GM11168 (cell line): ENCODE data around the gene DNAH3.
"Not testable (repeated sequence)": the region's sequence is repeated elsewhere in the genome, so short reads cannot be mapped to it uniquely, and the experiment has no call there.

ENCODE experiments used
- in situ Hi-C: fragments of 300-500 bp; cut with MboI; formaldehyde crosslinking; loops from one replicate; pipeline ENCODE4 v1.12.0; 2022; ENCODE audit warnings: low sequenced_read_pairs; ENCODE audit not compliant: unreplicated experiment

The DNAH3 gene

GRCh38 chr16:21169249-21169981 lies 18.8 kb upstream of the DNAH3 start:
- in situ Hi-C loops: no loop called here

DNA sequence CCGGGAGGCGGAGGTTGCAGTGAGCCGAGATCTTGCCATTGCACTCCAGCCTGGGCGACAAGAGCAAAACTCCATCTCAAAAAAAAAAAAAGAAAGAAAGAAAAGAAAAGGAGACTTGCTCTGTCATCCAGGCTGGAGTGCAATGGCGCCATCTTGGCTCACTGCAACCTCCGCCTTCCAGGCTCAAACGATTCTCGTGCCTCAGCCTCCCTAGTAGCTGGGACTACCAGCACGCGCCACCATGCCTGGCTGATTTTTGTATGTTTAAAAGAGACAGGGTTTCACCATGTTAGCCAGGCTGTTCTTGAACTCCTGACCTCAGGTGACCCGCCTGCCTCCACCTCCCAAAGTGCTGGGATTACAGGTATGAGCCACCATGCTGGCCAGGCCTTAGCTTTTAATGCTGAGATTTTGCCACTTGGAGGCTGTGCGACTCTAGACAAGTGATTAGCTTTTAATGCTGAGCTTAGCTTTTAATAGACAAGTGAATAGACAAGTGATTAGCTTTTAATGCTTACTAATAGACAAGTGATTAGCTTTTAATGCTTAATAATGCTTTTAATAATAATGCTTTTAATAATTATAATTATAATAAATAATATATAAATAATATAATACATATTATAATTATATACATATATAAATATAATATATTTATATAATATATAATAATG lies 17.4 kb upstream of the DNAH3 start:
- in situ Hi-C loops: no loop called here

DNA sequence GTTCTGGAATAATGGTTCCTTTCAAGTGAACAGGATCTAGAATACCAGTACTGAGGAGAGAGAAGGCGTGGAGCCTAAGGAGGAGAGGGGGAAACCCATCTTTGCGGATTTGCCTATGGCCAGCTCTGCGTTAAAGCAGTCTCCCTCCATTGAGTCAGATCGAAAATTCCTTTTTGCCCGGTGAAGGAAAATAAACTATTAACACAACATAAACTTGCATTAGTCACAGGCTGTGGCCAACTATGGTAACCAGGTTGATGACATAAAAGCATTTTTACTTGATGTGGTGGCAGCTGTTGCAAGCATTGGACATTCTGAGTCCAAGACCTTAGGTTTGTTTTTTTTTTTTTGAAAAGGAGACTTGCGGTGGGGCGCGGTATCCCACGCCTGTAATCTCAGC lies 16.7 kb upstream of the DNAH3 start:
- in situ Hi-C loops: no loop called here

DNA sequence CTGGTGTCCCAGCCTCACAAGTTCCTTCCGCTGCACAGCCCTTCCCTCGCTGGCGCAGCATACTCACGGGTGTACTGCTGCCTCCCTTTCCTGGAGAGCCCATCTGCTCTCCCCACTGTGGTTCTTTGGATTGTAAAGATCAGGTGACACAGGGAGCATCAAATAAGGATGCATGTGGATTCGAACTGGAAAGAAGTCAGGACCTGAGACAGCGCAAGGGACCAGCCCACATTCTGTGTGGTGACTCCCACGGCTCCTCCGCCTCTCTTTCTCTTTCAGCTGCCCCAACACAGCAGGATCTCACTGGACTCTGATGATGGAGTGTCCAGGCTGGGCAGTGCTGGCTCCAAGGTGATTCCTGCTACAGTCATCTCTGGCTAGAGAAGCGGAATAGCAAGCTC lies 15.9 kb upstream of the DNAH3 start:
- in situ Hi-C loops: no loop called here

DNA sequence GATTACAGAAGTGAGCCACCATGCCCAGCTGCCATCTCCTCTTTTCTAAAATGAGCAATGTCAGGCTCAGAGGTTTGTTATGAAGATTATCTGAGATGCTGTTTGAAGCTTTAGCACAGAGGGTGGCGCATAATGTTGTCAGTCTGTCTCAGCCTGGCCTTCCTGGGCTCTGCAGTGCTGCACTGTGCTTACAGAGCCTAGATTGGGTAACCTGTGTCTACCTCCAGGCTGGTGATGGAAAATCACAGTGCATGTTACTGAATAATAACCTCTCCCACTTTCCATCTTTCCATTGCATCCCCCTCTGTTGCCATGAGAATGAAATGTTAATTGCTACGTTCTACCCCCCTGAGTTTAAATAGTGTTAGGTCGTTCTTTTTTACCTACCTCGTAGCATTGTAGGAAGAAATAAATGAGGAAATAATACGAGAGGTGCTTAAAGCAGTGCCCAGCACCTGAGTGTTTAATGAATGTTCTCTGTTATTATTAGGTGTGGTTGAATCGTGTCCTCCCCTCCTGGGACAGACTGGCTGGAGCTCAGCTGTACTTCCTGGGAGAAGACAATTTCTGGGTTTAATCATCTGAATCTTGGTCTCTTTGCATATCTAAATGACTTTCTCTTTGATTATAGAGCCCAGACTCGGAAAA lies 14.0 kb upstream of the DNAH3 start:
- in situ Hi-C loops: no loop called here

GRCh38 chr16:21163576-21163975 lies 12.9 kb upstream of the DNAH3 start:
- in situ Hi-C loops: no loop called here

GRCh38 chr16:21162661-21163151 lies 12.1 kb upstream of the DNAH3 start:
- in situ Hi-C loops: no loop called here

GRCh38 chr16:21161211-21161610 lies 10.6 kb upstream of the DNAH3 start:
- in situ Hi-C loops: no loop called here

- in situ Hi-C loops: no loop called here
These were observed 9.6 kb upstream of the DNAH3 start for GRCh38 chr16:21160276-21160675.

GRCh38 chr16:21159281-21159951 lies 8.8 kb upstream of the DNAH3 start:
- in situ Hi-C loops: no loop called here

DNA sequence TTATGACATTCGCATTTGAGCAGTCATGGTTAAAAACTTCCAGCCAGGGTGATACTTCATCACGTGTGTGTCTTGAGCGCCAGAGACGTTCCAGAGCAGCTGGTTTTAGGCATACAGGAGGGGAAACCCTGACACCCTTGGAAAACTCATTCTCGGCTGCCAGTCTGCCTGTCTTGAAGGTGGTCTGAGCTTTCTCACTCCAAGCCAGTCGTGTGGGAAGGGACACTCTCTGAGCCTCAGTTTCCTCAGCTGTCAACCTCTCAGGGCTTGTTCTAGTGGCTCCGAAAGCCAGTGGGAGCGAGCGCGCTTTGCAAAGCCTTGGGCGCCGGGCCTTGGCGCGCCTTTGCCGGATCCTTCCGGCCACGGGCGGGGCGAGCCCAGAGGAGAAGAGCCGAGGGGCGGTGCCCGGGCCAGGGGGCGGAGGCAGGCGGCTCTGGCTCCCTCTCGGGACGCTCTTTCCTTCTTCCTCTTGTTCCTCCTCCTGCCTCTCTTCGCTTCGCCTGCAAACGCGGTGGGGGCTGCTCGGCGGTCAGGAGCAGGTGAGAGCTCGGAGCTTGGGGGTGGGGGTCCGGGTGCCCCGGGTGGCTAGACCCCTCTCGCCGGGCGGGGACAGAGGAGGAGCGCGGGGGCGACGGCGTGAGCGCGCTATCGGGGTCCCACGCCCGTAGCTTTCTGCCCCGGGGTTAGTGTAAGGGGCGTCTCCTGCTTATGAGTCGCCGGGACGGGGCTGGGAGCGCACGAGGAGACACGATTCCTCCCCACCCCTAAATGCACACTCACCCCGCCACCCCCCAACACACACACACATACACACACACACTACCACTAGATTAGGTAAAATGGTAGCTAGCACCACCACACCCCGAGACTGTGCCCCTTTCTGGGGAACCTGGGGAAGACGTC lies 7.8 kb upstream of the DNAH3 start, which contains the start of gene LDAF1:
Gene LDAF1 (plus strand): TSS at position 467 of the 903 bp plus-strand sequence. CDS start 2,509 bp downstream, outside the sequence.
- in situ Hi-C loops: no loop called here

- in situ Hi-C loops: no loop called here
These were observed 7.0 kb upstream of the DNAH3 start for GRCh38 chr16:21157632-21158031.

DNA sequence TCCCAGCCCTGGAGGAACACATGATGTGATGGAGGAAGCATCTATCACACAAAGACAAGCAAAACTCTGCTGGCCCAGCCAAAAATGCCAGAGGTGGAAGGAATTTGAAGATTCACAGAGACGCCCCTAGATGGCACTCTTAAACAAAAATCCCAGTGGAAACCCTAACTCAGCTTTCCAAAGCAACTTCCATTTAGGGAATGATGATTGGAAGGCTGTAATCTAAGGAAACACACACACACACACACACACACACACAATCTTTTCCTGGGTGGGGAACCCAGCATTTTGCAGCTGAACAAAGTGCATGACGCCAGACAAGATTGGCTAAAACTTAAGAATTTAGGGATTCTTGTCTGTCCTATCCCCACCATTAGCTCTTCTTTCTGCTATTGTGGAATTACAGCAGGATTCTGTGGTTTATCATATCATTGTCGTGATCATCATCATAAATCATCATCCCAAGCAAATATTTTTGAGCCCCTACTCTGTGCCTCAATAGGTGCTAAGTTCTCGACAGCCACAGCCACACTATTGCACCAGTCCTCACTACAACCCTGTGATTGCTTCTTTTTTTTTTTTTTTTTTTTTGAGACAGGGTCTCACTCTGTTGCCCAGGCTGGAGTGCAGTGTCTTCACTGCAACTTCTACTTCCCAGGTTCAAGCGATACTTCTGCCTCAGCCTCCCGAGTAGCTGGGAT lies 6.3 kb upstream of the DNAH3 start:
- in situ Hi-C loops: no loop called here

GRCh38 chr16:21156011-21156410 lies 5.4 kb upstream of the DNAH3 start:
- in situ Hi-C loops: not testable (repeated sequence)

DNA sequence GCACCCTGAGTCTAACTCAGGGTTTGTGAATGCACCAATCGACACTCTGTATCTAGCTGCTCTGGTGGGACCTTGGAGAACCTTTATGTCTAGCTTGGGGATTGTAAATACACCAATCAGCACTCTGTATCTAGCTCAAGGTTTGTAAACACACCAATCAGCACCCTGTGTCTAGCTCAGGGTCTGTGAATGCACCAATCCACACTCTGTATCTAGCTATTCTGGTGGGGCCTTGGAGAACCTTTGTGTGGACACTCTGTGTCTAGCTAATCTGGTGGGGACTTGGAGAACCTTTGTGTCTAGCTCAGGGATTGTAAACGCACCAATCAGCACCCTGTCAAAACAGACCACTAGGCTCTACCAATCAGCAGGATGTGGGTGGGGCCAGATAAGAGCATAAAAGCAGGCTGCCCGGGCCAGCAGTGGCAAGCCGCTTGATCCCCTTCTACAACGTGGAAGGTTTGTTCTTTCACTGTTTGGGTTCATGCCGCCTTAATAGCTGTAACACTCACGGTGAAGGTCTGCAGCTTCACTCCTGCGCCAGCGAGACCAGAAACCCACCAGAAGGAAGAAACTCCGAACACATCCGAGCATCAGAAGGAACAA lies 2.6 kb upstream of the DNAH3 start:
- in situ Hi-C loops: not testable (repeated sequence)

- in situ Hi-C loops: not testable (repeated sequence)
These were observed 1.7 kb upstream of the DNAH3 start for GRCh38 chr16:21152160-21153030.

GRCh38 chr16:21145738-21146137 lies 4.9 kb downstream of the DNAH3 start:
- in situ Hi-C loops: no loop called here

DNA sequence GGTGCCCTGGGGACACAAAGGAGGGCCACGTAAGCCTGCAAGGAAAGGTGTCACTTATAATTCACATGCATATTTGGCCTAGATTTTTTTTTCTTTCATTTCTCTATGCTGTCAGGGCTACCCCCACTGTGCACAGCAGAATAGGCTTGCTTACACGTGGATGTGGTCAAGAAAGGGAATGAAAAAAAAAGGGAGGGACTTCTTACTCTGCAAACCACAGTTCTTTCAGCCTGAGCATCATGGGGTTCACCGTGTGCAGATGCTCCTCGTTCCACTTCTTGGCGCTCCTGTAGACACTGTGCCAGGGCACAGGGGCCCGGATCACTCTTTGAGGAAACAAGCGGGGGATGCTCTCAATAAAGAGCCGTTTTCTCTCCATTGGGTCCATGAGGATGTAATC lies 16.6 kb downstream of the DNAH3 start:
- in situ Hi-C loops: no loop called here
